ENCODE results near the gene DOK4.
"Not testable (repeated sequence)": the region's sequence is repeated elsewhere in the genome, so short reads cannot be mapped to it uniquely, and the experiment has no call there.

The DOK4 gene

DNA sequence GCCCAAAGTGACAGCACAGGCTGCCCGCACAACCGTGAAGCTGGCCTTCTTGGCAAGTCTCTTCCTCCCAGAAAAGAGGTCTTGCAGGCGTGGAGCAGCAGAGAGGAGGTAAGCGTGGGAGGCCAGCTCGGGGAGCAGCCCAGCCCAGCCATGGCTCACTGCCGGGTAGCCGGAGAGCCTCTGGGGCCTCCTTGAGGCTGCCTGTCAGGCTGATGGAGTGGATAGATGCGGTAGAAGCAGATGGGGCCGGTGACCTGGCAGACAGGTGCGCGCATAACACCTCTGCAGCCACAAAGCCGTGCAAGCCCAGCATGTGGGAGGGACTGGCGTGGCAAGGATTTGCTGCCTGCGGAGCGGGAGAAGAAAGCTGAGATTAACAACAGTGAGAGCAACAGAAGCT is 17.1 kb upstream of the DOK4 start:
- in situ Hi-C loops (cut with MboI; ENCODE audit: low sequenced_read_pairs), result no loop called here

DNA sequence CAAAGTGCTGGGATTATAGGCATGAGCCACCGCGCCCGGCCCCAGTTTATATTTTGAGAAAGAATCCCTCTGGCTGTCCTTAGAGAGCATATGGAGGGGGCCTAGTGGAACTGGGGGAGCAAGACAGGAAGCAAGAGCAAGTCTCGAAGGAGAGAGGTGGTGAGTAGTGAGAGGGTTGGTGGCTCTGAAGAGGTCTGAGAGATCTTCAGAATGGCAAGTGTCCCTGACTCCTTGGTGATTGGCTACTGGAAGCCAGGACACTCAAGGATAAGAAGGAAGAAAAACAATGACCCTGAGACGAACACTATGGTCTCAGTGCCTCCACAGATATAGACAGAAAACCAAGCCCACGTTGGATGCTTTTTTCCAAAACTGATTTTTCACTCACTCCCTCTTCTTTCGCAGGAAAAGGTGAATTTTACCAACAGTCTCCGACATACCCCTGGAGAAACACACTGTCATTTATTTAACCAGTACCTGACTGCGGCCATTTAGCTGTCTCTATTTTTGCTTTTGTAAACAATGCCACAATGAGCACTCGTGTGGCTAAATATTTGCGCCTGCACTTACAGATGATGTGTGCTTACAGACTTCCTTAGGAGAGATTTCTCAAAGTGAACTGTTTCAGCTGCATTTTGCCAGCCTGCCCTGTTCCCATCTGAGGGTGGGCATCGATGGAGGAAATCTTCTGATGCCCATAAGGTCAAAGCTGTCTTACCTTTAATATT is 15.9 kb upstream of the DOK4 start:
- in situ Hi-C loops (cut with MboI; ENCODE audit: low sequenced_read_pairs), result no loop called here

DNA sequence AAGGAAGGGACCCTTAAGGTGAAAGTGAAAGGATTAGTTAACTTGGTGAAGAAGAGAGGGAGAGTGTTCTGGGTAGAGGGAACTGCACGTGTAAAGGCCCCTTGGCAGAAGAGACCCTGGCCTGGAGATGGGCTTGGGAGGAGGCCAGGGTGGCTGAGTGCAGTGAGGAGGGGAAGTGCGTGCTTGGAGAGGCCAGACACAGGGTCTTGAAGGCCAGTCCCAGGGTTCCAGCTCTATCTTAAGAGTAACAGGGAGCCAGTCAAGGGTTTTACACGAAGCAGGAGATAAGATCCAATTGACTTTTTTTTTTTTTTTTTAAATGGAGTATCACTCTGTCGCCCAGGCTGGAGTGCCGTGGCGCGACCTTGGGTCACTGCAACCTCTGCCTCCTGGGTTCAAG is 15.2 kb upstream of the DOK4 start:
- in situ Hi-C loops (cut with MboI; ENCODE audit: low sequenced_read_pairs), result no loop called here

- in situ Hi-C loops (cut with MboI; ENCODE audit: low sequenced_read_pairs), result no loop called here
Observed at GRCh38 chr16:57500578-57501111, 14.4 kb upstream of the DOK4 start.

DNA sequence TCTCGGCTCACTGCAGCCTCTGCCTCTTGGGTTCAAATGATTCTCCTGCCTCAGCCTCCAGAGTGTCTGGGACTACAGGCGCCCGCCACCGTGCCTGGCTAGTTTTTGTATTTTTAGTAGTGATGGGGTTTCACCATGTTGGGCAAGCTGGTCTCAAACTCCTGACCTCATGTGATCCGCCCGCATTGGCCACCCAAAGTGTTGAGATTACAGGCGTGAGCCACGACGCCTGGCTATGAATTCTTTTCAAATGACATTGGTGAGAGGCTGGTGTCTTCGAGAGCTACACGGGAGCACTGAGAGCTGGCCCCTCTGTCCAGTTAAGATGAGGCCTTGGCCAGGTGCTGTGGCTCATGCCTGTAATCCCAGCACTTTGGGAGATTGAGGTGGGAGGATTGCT is 13.6 kb upstream of the DOK4 start:
- in situ Hi-C loops (cut with MboI; ENCODE audit: low sequenced_read_pairs), result not testable (repeated sequence)

- in situ Hi-C loops (cut with MboI; ENCODE audit: low sequenced_read_pairs), result no loop called here
Observed at GRCh38 chr16:57498031-57498430, 11.7 kb upstream of the DOK4 start.

DNA sequence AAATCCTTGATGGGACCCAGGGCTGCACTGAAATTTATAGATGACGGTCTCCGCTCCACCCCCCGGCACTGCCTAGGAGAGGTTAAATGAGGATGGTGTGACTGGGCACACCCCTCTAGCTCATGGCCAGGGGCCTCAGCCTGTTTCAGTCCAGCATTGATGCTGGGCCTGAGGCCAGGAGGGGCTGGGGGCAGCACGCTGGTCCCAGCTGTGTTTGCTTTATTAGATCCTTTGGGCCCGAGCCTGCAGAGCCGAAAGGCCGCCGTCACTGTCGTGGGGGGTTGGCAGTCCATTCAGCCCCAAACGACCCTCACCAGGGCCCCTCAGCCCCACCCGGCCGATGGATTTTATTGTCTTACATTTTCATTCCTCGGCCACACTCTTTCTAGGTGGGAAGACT is 10.8 kb upstream of the DOK4 start:
- in situ Hi-C loops (cut with MboI; ENCODE audit: low sequenced_read_pairs), result no loop called here

DNA sequence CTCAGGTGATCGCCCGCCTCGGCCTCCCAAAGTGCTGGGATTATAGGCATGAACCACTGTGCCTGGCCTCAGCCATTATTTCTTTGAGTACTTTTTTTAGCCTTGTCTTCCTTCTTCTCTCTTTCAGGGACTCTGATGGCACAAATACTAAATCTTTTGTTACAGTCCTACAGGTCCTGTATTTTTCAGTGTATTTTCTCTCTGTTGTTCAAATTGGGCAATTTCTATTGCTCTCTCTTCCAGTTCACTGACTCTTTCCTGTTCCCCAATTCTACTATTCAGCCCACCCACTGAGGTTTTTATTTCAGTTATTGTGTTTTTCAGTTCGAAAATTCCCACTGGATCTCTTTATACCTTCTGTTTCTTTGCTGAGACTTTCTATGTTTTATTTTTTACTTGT is 7.5 kb upstream of the DOK4 start:
- in situ Hi-C loops (cut with MboI; ENCODE audit: low sequenced_read_pairs), result no loop called here

GRCh38 chr16:57489229-57489628 is 2.9 kb upstream of the DOK4 start:
- in situ Hi-C loops (cut with MboI; ENCODE audit: low sequenced_read_pairs), result no loop called here

GRCh38 chr16:57486858-57487834 is 853 bp upstream of the DOK4 start:
- in situ Hi-C loops (cut with MboI; ENCODE audit: low sequenced_read_pairs), result no loop called here

- in situ Hi-C loops (cut with MboI; ENCODE audit: low sequenced_read_pairs), result no loop called here
Observed at GRCh38 chr16:57485091-57485915, 990 bp downstream of the DOK4 start.

DNA sequence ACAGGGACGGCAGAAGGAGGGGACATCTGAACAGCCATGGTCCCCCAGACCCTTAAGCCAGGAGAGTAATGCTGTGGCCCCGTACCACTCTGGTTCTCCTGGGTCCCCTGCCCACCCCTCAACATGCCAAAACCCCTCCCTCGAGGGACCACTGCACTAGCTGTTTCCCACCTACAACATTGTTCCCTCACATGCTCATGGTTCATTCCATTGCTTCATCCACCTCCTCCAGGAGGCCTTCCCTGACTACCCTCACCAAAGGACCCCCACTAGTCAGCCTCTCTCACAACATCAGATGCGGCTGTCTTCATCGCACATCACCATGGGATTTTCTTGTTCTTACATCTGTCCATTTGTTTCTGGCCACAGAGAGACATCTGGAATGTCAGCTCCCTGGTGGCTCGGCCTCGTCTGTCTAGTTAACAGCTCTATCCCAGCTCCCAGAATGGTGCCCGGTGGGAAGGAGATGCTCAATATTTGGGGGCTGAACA is 1.7 kb downstream of the DOK4 start:
- in situ Hi-C loops (cut with MboI; ENCODE audit: low sequenced_read_pairs), result no loop called here

DNA sequence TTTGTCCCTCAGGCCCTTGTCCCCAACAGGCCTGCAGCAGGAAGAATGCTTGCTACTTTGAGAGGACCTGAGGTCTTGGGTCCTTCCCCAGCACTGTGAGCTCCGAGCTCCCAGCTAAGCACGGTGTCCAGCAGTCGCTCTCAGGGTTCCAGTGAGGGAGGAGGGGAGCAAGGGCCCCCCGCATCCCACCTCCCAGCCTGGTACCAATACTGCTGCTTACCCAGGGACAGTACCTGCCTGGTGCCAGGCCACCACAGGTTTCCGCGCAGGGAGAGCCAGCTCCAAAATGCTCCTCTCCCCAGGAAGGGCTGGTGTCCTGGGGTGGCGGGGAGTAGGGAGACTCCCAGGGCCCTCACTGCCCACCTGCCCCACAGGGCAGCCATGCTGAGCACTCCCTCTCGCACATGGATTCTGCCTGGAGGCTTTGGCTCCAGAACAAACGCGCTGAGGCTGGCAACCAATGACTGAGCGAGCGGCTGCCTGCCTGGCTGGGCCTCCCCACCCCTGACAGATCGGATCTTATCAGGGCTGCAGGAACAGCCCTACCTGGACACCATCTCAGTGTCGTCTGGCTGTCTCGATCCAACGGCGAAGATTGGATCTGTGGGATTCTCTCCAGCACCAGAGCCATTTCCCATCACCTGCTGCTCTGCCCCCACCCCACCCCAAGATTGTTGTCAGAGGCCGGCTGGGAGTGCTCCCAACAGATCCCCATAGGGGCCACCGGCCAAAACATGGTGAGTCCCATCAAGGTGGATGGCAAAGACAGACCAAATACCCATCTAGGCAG is 2.4 kb downstream of the DOK4 start:
- in situ Hi-C loops (cut with MboI; ENCODE audit: low sequenced_read_pairs), result no loop called here

GRCh38 chr16:57482845-57483545 is 3.3 kb downstream of the DOK4 start:
- in situ Hi-C loops (cut with MboI; ENCODE audit: low sequenced_read_pairs), result no loop called here

- in situ Hi-C loops (cut with MboI; ENCODE audit: low sequenced_read_pairs), result no loop called here
Observed at GRCh38 chr16:57481421-57481820, 4.9 kb downstream of the DOK4 start.

GRCh38 chr16:57480754-57481230 is 5.5 kb downstream of the DOK4 start:
- in situ Hi-C loops (cut with MboI; ENCODE audit: low sequenced_read_pairs), result no loop called here

- in situ Hi-C loops (cut with MboI; ENCODE audit: low sequenced_read_pairs), result no loop called here
Observed at GRCh38 chr16:57479976-57480753, 6.1 kb downstream of the DOK4 start.

GRCh38 chr16:57479205-57479975 is 6.9 kb downstream of the DOK4 start:
- in situ Hi-C loops (cut with MboI; ENCODE audit: low sequenced_read_pairs), result no loop called here
